ENCODE data around the gene LRRC61.

DNA sequence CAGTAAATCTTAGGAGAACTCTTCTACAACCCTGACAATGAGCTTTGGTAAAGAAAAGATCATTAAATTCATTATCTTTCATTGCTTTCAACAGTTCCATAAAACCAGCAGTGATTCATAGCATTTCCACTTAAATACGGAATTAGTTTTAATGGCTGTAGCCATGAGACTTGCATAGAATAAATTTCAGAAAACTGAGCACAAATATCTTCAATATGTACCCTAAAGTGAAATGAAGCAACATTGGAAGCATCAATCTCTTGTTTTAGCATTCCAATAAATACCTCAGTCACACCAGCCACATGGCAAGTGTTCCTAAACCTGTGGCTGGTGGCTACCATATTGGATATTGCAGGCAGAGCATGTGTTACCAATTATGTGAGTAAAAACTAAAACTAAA is 21.9 kb downstream of the LRRC61 start:
- TF ChIP-seq, protein P1, sequence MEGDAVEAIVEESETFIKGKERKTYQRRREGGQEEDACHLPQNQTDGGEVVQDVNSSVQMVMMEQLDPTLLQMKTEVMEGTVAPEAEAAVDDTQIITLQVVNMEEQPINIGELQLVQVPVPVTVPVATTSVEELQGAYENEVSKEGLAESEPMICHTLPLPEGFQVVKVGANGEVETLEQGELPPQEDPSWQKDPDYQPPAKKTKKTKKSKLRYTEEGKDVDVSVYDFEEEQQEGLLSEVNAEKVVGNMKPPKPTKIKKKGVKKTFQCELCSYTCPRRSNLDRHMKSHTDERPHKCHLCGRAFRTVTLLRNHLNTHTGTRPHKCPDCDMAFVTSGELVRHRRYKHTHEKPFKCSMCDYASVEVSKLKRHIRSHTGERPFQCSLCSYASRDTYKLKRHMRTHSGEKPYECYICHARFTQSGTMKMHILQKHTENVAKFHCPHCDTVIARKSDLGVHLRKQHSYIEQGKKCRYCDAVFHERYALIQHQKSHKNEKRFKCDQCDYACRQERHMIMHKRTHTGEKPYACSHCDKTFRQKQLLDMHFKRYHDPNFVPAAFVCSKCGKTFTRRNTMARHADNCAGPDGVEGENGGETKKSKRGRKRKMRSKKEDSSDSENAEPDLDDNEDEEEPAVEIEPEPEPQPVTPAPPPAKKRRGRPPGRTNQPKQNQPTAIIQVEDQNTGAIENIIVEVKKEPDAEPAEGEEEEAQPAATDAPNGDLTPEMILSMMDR (IDR thresholded peaks at IDR 0.05): no peak
- TF ChIP-seq POLR2A (IDR thresholded peaks at IDR 0.05): no peak
